Measurements from ENCODE around the gene PWP1. TPM values are rescaled to one million over a fixed set of nuclear protein-coding genes. Genes with fewer than 3 reads are reported as not detected.

Gene PWP1
- total RNA-seq, 2 donors from 2014 or later: 38.4 to 72.9 TPM

GRCh38 chr12:107760809-107761501 is 75.4 kb downstream of the PWP1 start, which contains the start of gene PRDM4:
Gene PRDM4 (minus strand): TSS chr12:107761137. CDS start chr12:107760515, 622 bp downstream.
- Histone ChIP-seq H3K27me3 (replicated peaks; ENCODE audit: insufficient read depth) (no peaks in the 10 kb centered on the region), H3K4me1 (ENCODE audit: control insufficient read depth in 1 of 2, low read depth in 2 of 2) (peaks cover 24 to 28% of the 10 kb centered on the region in 2 donors), H3K27ac (peak within 1 kb of the TSS in 1 of 2 donors; percentile 54), H3K36me3 (peaks cover 5% of the 10 kb centered on the region), H3K9me3 (no peaks in the 10 kb centered on the region), H3K4me3 (peak within 1 kb of the TSS; percentile 78)
- ATAC-seq (ENCODE audit: insufficient number of reproducible peaks, low FRiP score, low read depth) (peak; percentile 89), DNase-seq (ENCODE audit: low spot score) (peak; percentile 77)
- TF ChIP-seq CTCF (IDR thresholded peaks at IDR 0.05): no peak

- Histone ChIP-seq H3K27ac (peak overlapping the region in 1 of 2 donors; percentile 54), H3K9me3 (no peaks in the 10 kb centered on the region), H3K36me3 (no peaks in the 10 kb centered on the region), H3K27me3 (replicated peaks; ENCODE audit: insufficient read depth) (no peaks in the 10 kb centered on the region), H3K4me1 (ENCODE audit: control insufficient read depth in 1 of 2, low read depth in 2 of 2) (peaks cover 24 to 28% of the 10 kb centered on the region in 2 donors), H3K4me3 (peak overlapping the region; percentile 78)
- ATAC-seq (ENCODE audit: insufficient number of reproducible peaks, low FRiP score, low read depth) (no peak), DNase-seq (ENCODE audit: low spot score) (no peak)
- no peak for TF ChIP-seq CTCF (IDR thresholded peaks at IDR 0.05)
Measured at GRCh38 chr12:107761502-107761904, 75.9 kb downstream of the PWP1 start.

Other genes starting within 250 kb of the PWP1 start
- gene PRDM4, start 75.3 kb downstream of the PWP1 start, total RNA-seq: 10 to 100 TPM; 24.5 to 37.2 TPM
- gene ASCL4, start 88.9 kb downstream of the PWP1 start, total RNA-seq: not detected